ENCODE data around the gene KIF5A. TPM values are rescaled to one million over a fixed set of nuclear protein-coding genes. Genes with fewer than 3 reads are reported as not detected.
"Not testable (repeated sequence)": the region's sequence is repeated elsewhere in the genome, so short reads cannot be mapped to it uniquely, and the experiment has no call there.

KIF5A gene
- 0.82 TPM for total RNA-seq

- peak; percentile 15 for DNase-seq
Measured at GRCh38 chr12:57549909-57550640, at the start of gene KIF5A. TSS of gene KIF5A (plus strand) at chr12:57550044. CDS start at chr12:57550272, 228 bp downstream.

GRCh38 chr12:57500213-57500612, 49.6 kb upstream of the KIF5A start:
- no peak for DNase-seq

- DNase-seq = not testable (repeated sequence)
Measured at GRCh38 chr12:57502311-57502969, 47.4 kb upstream of the KIF5A start.

- not testable (repeated sequence) for DNase-seq
Measured at GRCh38 chr12:57506541-57506940, 43.3 kb upstream of the KIF5A start.

GRCh38 chr12:57507796-57508195, 42.0 kb upstream of the KIF5A start:
- DNase-seq = not testable (repeated sequence)

- DNase-seq = no peak
Measured at GRCh38 chr12:57511161-57511560, 38.7 kb upstream of the KIF5A start.

- no peak for DNase-seq
Measured at GRCh38 chr12:57511588-57512325, 38.1 kb upstream of the KIF5A start.

GRCh38 chr12:57512665-57513064, 37.2 kb upstream of the KIF5A start:
- DNase-seq = no peak

- no peak for DNase-seq
Measured at GRCh38 chr12:57513266-57513665, 36.6 kb upstream of the KIF5A start.

GRCh38 chr12:57513677-57514076, 36.2 kb upstream of the KIF5A start:
- DNase-seq = not testable (repeated sequence)

GRCh38 chr12:57514246-57514645, 35.6 kb upstream of the KIF5A start:
- not testable (repeated sequence) for DNase-seq

- no peak for DNase-seq
Measured at GRCh38 chr12:57514720-57515407, 35.0 kb upstream of the KIF5A start.

GRCh38 chr12:57515408-57515933, 34.4 kb upstream of the KIF5A start:
- no peak for DNase-seq

- DNase-seq = no peak
Measured at GRCh38 chr12:57515934-57516541, 33.8 kb upstream of the KIF5A start.

- DNase-seq = no peak
Measured at GRCh38 chr12:57516617-57517153, 33.2 kb upstream of the KIF5A start.

GRCh38 chr12:57517187-57517586, 32.7 kb upstream of the KIF5A start:
- no peak for DNase-seq

GRCh38 chr12:57517718-57518117, 32.1 kb upstream of the KIF5A start:
- DNase-seq = not testable (repeated sequence)

- peak; percentile 26 for DNase-seq
Measured at GRCh38 chr12:57518176-57518919, 31.5 kb upstream of the KIF5A start.

GRCh38 chr12:57518920-57519795, 30.7 kb upstream of the KIF5A start:
- no peak for DNase-seq

GRCh38 chr12:57519796-57520052, 30.1 kb upstream of the KIF5A start:
- no peak for DNase-seq

Data from tongue (tissue), 2 donors.